ENCODE measurements around the gene GRIK5. TPM values are rescaled to one million over a fixed set of nuclear protein-coding genes. Genes with fewer than 3 reads are reported as not detected.
A peak's percentile ranks its signal among the peaks of the same experiment; 100 is the strongest.

GRIK5 gene
- total and polyA plus RNA-seq, 3 experiments from 2014 or later = 0.31 to 0.39 TPM; not detected in 1

DNA sequence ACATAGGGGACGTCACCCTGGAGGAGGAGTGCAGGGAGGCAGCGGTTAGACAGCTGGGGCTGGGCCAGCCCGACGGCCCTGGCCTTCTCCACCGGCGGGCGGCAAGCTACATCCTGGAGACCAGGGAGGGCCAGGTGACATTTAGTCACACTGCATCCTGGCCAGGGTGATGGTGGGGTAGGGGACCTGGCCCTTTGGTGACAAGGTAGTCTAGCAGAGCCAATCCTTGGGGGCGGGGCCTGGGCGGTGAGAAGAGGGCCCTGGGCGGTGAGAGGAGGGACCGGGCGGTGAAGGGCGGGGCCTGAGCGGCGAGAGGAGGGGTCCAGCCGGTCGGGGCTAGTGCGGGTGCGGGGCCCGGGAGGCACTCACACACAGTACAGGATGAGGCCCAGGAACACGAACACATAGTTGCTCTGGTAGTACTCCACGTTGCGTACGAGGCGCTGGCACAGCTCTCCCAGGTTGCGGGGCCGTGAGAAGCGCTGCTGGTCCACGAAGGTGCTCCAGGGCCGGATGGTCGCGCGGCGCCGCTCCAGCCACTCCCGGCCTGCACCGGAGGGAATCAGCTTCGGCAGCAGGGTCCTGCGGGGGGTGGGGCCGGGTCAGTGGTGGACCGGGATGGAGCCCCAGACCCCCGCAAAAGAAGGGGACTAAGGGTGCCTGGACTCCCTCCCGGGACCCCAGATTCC is 111.5 kb downstream of the GRIK5 start:
- POLR2A ChIA-PET = interaction anchor here (0.6 to 3.6 kb wide), 7 partner anchors 13 to 118 kb away, joined by 3 to 20 read pairs (median 4); partner anchors contain the start of genes RPS19 and ZNF574
- peak overlapping the region; percentile 82 to 98 (median 94) for H3K27ac Mint-ChIP-seq
- CTCF ChIA-PET = interaction anchor here (0.8 to 5.0 kb wide), 7 partner anchors 10 to 133 kb away, joined by 3 to 32 read pairs (median 3); partner anchors contain the start of gene RPS19

DNA sequence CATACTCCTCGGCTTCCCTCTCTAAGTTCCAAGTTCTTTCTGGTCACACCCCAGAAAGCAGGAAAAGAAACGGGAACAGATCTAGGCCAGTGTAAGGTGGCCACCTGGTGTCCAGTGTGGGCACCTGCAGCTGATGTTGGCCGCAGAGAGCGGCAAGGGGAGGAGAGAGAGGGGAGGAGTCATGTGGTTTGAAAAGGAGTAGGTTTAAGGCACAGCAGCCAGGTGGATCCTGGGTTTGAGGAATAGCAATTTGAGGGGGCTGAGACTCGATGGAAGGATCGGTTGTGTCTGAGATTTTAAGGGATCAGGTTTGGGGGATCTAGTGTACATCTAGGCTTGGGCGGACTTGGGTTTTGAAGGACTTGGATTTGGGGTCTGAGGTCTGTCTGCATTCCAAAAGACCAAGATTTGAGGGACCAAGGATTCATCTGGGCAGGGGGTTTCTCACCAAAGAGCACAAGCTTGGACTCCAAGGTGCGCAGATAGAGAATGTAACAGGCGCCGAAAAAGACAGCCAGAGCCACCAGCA is 112.1 kb downstream of the GRIK5 start:
- H3K4me1 ChIP-seq (ENCODE audit: insufficient read depth, low read length) = peaks cover 16% of the 10 kb centered on the region
- H3K27ac ChIP-seq (ENCODE audit: low read depth, low read length) = peak overlapping the region; percentile 86
- no peaks in the 10 kb centered on the region for H3K27me3 ChIP-seq (ENCODE audit: insufficient read depth, low read length, poor library complexity, severe bottlenecking)
- peak overlapping the region; percentile 92 for H3K4me3 ChIP-seq (ENCODE audit: low read length)
- H3K9me3 Mint-ChIP-seq = peaks cover 0 to 2% (median 0%) of the 10 kb centered on the region in 5 donors
- H3K9me3 ChIP-seq (ENCODE audit: low read length) = no peaks in the 10 kb centered on the region
- no peaks in the 10 kb centered on the region for H3K36me3 ChIP-seq (ENCODE audit: insufficient read depth, low read length)
- H3K4me1 Mint-ChIP-seq = peaks cover 17 to 22% (median 21%) of the 10 kb centered on the region in 3 donors
- H3K27ac Mint-ChIP-seq = peak overlapping the region; percentile 77 to 98 (median 90)
- POLR2A ChIA-PET = interaction anchor here (0.6 to 3.6 kb wide), 3 partner anchors 12 to 98 kb away, joined by 4 to 20 read pairs (median 14); partner anchors contain the start of gene RPS19
- no peaks in the 10 kb centered on the region for H3K27me3 Mint-ChIP-seq
- H3K36me3 Mint-ChIP-seq = peaks cover 0 to 35% (median 2%) of the 10 kb centered on the region in 3 donors
- peak overlapping the region; percentile 92 to 96 (median 94) for H3K4me3 Mint-ChIP-seq
- CTCF ChIA-PET = interaction anchor here (1.0 to 5.0 kb wide), 5 partner anchors 13 to 98 kb away, joined by 3 to 32 read pairs (median 10); partner anchors contain the start of gene RPS19
- DNase-seq = peak in 2 of 5 donors; percentile 19 to 63

More for the DNA sequence above, 111.5 kb downstream of the GRIK5 start:
- Mint-ChIP-seq H3K9me3 (peaks cover 0 to 2% (median 0%) of the 10 kb centered on the region in 5 donors), H3K36me3 (peaks cover 0 to 35% (median 2%) of the 10 kb centered on the region in 3 donors), H3K27me3 (no peaks in the 10 kb centered on the region), H3K4me3 (peak overlapping the region; percentile 92 to 96 (median 94)), H3K4me1 (peaks cover 17 to 22% (median 21%) of the 10 kb centered on the region in 3 donors)
- Histone ChIP-seq H3K27me3 (ENCODE audit: insufficient read depth, low read length, poor library complexity, severe bottlenecking) (no peaks in the 10 kb centered on the region), H3K36me3 (ENCODE audit: insufficient read depth, low read length) (no peaks in the 10 kb centered on the region), H3K4me3 (ENCODE audit: low read length) (peak overlapping the region; percentile 92), H3K4me1 (ENCODE audit: insufficient read depth, low read length) (peaks cover 16% of the 10 kb centered on the region), H3K9me3 (ENCODE audit: low read length) (no peaks in the 10 kb centered on the region), H3K27ac (ENCODE audit: low read depth, low read length) (peak overlapping the region; percentile 86)
- DNase-seq = peak; percentile 65 to 88 (median 76)

DNA sequence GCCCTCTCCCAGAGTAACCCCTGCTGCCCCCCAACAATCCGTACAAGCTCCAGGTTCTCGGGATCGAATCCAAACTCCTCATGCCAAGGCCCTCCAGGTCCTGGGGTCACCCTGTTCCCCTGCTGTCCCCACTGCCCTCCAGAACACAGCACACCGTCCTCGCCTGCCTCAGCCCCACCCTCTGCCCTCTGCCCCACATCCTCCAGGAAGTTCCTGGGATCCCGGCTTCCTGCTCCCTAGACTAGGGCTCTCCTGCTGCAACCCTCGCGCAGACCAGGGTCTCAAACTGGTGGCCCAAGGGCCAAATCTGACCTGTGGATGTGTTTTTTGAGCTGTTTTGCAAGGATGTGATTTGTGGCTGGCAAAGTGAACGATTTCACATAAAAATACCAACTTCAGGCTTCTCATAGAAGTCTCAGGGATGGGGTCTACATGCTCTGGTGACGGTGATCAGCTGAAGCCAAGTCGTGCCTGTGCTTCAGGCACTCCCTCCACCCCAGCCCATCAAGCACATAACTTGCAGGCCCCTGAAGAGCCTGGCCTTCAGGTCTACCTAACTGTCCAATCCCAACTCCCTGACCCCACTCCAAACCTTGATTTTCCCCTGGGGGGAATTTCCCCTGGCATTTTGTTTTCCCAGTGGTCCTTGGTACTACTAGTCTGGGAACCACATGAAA is 112.7 kb downstream of the GRIK5 start:
- Histone ChIP-seq H3K27ac (ENCODE audit: low read depth, low read length) (no peak overlapping the region), H3K36me3 (ENCODE audit: insufficient read depth, low read length) (no peaks in the 10 kb centered on the region), H3K27me3 (ENCODE audit: insufficient read depth, low read length, poor library complexity, severe bottlenecking) (no peaks in the 10 kb centered on the region), H3K9me3 (ENCODE audit: low read length) (no peaks in the 10 kb centered on the region), H3K4me3 (ENCODE audit: low read length) (no peak overlapping the region), H3K4me1 (ENCODE audit: insufficient read depth, low read length) (peaks cover 16% of the 10 kb centered on the region)
- H3K9me3 Mint-ChIP-seq = peaks cover 0 to 2% (median 0%) of the 10 kb centered on the region in 5 donors
- H3K4me3 Mint-ChIP-seq = peak overlapping the region; percentile 12 to 96 (median 94)
- peaks cover 0 to 35% (median 2%) of the 10 kb centered on the region in 3 donors for H3K36me3 Mint-ChIP-seq
- H3K4me1 Mint-ChIP-seq = peaks cover 17 to 22% (median 21%) of the 10 kb centered on the region in 3 donors
- ChIA-PET POLR2A (interaction anchor here (2.8 to 3.6 kb wide), 2 partner anchors 11 to 97 kb away, joined by 14 to 20 read pairs; partner anchors contain the start of gene RPS19), CTCF (interaction anchor here (1.0 to 5.0 kb wide), 4 partner anchors 77 to 98 kb away, joined by 3 to 32 read pairs (median 14); partner anchors contain the start of gene RPS19)
- no peak for DNase-seq
- peak overlapping the region; percentile 19 to 98 (median 86) for H3K27ac Mint-ChIP-seq
- no peaks in the 10 kb centered on the region for H3K27me3 Mint-ChIP-seq

DNA sequence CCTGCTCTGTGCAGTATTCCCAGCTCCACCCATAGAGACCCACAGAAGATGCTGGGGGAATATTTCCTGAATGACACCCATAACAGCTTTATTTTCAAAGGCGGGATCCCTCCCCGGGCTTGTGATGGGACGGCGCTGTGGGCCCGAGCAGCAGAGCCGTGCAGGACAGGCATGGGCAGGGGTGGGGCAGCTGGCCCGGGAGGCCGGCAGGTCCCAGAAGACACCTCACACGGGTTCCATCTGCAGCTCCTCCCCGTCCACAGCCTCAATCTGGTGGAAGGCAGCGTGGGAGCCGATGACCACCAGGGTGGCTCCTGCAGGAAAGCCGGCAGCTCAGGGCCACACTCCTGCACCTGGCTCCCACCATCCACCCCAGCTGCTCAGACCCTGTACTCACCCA is 113.4 kb downstream of the GRIK5 start:
- peaks cover 0 to under 1% (median 0%) of the 10 kb centered on the region in 5 donors for H3K9me3 Mint-ChIP-seq
- Histone ChIP-seq H3K27ac (ENCODE audit: low read depth, low read length) (no peak overlapping the region), H3K36me3 (ENCODE audit: insufficient read depth, low read length) (no peaks in the 10 kb centered on the region), H3K4me1 (ENCODE audit: insufficient read depth, low read length) (peaks cover 18% of the 10 kb centered on the region), H3K9me3 (ENCODE audit: low read length) (no peaks in the 10 kb centered on the region), H3K4me3 (ENCODE audit: low read length) (no peak overlapping the region), H3K27me3 (ENCODE audit: insufficient read depth, low read length, poor library complexity, severe bottlenecking) (no peaks in the 10 kb centered on the region)
- ChIA-PET CTCF (interaction anchor here (3.2 to 5.0 kb wide), 3 partner anchors 78 to 97 kb away, joined by 10 to 32 read pairs (median 19); partner anchors contain the start of gene RPS19), POLR2A (interaction anchor here (3.6 kb wide), 1 partner anchor 96 kb away, joined by 20 read pairs; the partner anchor contains the start of gene RPS19)
- peaks cover 0 to 2% of the 10 kb centered on the region in 2 donors for H3K27me3 Mint-ChIP-seq
- peak overlapping the region in 4 of 8 donors; percentile 40 to 70 (median 60) for H3K27ac Mint-ChIP-seq
- H3K4me3 Mint-ChIP-seq = peak overlapping the region in 1 of 7 donors; percentile 78
- H3K4me1 Mint-ChIP-seq = peaks cover 19 to 25% (median 24%) of the 10 kb centered on the region in 3 donors
- peak in 1 of 5 donors; percentile 46 for DNase-seq
- peaks cover 0 to 35% (median 2%) of the 10 kb centered on the region in 3 donors for H3K36me3 Mint-ChIP-seq

DNA sequence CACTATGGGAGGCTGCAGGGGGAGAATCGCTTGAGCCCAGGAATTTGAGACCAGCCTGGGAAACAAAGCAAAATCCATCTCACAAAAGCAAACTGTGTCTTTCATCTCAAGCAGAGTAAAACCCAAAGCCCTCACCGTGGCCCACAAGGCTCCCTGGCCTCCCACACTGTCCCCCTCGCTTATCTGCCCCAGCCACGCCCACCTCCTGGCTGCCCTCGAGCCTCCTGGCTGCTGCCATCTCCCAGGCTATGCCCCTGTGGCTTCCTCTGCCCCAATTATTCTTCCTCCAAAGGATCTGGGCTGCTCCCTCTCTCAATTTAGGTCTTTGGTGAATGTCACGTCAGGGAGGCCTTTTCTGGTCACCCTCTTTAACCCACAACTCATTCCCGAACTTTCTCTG is 114.5 kb downstream of the GRIK5 start:
- peaks cover 0 to 35% (median 2%) of the 10 kb centered on the region in 3 donors for H3K36me3 Mint-ChIP-seq
- no peaks in the 10 kb centered on the region for H3K36me3 ChIP-seq (ENCODE audit: insufficient read depth, low read length)
- H3K27me3 Mint-ChIP-seq = peaks cover 0 to 4% of the 10 kb centered on the region in 2 donors
- peak overlapping the region in 1 of 7 donors; percentile 65 for H3K4me3 Mint-ChIP-seq
- H3K4me3 ChIP-seq (ENCODE audit: low read length) = no peak overlapping the region
- H3K4me1 Mint-ChIP-seq = peaks cover 25 to 32% (median 28%) of the 10 kb centered on the region in 3 donors
- peaks cover 24% of the 10 kb centered on the region for H3K4me1 ChIP-seq (ENCODE audit: insufficient read depth, low read length)
- H3K9me3 ChIP-seq (ENCODE audit: low read length) = no peaks in the 10 kb centered on the region
- POLR2A ChIA-PET = no interaction called here
- CTCF ChIA-PET = no interaction called here
- no peak overlapping the region for H3K27ac ChIP-seq (ENCODE audit: low read depth, low read length)
- DNase-seq = no peak
- no peaks in the 10 kb centered on the region for H3K9me3 Mint-ChIP-seq
- peak overlapping the region in 2 of 8 donors; percentile 54 to 58 for H3K27ac Mint-ChIP-seq
- no peaks in the 10 kb centered on the region for H3K27me3 ChIP-seq (ENCODE audit: insufficient read depth, low read length, poor library complexity, severe bottlenecking)

DNA sequence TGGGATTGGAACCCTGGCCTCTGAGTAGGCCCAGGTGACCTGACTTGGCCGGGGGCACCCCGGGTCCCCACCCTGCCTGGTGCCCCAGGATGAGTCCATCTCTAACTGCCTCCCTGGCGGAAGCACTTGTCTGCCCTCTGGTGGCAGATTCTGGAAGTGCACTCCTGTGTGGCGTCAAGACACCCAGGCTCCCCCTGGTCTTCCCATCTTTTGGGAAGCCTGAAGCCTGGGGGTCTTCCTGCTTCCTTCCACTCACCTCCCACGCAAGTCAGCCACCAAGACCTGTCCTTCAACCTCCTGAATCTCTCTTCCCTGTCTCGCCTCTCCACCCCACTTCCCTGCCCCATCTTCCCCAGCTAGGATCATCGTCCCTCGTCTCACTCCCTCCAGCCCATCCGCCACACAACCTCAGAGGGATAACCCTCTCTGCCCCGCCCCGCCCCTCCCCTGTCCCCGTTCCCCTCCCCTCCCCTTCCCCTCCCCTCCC is 118.3 kb downstream of the GRIK5 start:
- CTCF ChIA-PET = interaction anchor here (0.9 to 6.2 kb wide), 11 partner anchors 11 to 126 kb away, joined by 3 to 53 read pairs (median 4); partner anchors contain the start of gene RPS19
- H3K27ac ChIP-seq (ENCODE audit: low read depth, low read length) = no peak overlapping the region

More for the DNA sequence above, 118.3 kb downstream of the GRIK5 start:
- Mint-ChIP-seq H3K27me3 (peaks cover 0 to 4% of the 10 kb centered on the region in 2 donors), H3K27ac (peak overlapping the region in 7 of 8 donors; percentile 43 to 93 (median 84)), H3K4me3 (peak overlapping the region in 3 of 7 donors; percentile 23 to 48 (median 37)), H3K9me3 (no peaks in the 10 kb centered on the region), H3K4me1 (peaks cover 21 to 39% (median 29%) of the 10 kb centered on the region in 3 donors), H3K36me3 (peaks cover 0 to 15% (median 0%) of the 10 kb centered on the region in 3 donors)
- POLR2A ChIA-PET = interaction anchor here (1.2 kb wide), 1 partner anchor 22 kb away, joined by 8 read pairs; no protein-coding TSS in a partner anchor
- Histone ChIP-seq H3K4me3 (ENCODE audit: low read length) (no peak overlapping the region), H3K36me3 (ENCODE audit: insufficient read depth, low read length) (no peaks in the 10 kb centered on the region), H3K27me3 (ENCODE audit: insufficient read depth, low read length, poor library complexity, severe bottlenecking) (no peaks in the 10 kb centered on the region), H3K9me3 (ENCODE audit: low read length) (no peaks in the 10 kb centered on the region), H3K4me1 (ENCODE audit: insufficient read depth, low read length) (peaks cover 16% of the 10 kb centered on the region)
- peak; percentile 72 to 90 (median 84) for DNase-seq
